GM12891 (cell line): Measurements from ENCODE around the gene STK39.
A peak's percentile ranks its signal among the peaks of the same experiment; 100 is the strongest.

ENCODE experiments used
- DNase-seq: peaks from one replicate; pipeline ENCODE4 v3.0.0; 2011; ENCODE audit warnings: low spot score; ENCODE audit not compliant: insufficient read length
- FAIRE-seq: peaks from 2 replicates; lab custom pipeline; 2011; peaks lifted over from hg19 to GRCh38; lab: Jason Lieb, UNC
- PAX5 ChIP-seq: IDR thresholded peaks from 2 replicates; pipeline ENCODE4 v1.6.1; 2011; ENCODE audit warnings: low read length, moderate library complexity, mild to moderate bottlenecking; ENCODE audit not compliant: insufficient read depth, severe bottlenecking
- POLR2A ChIP-seq: IDR thresholded peaks from 2 replicates; pipeline ENCODE4 v1.6.1; 2011; ENCODE audit warnings: low read depth, low read length, control low read depth
- POLR2AphosphoS5 ChIP-seq: IDR thresholded peaks from 2 replicates; pipeline ENCODE4 v1.6.1; 2011; ENCODE audit warnings: low read depth, low read length, control low read depth
- POU2F2 ChIP-seq: IDR thresholded peaks from 2 replicates; pipeline ENCODE4 v1.6.1; 2011; ENCODE audit warnings: low read depth, mild to moderate bottlenecking, control low read depth, low read length, moderate library complexity
- SPI1 ChIP-seq: IDR thresholded peaks from 2 replicates; pipeline ENCODE4 v1.6.1; 2011; ENCODE audit warnings: low read depth, low read length, control low read depth
- TAF1 ChIP-seq: IDR thresholded peaks from 2 replicates; pipeline ENCODE4 v1.6.1; 2011; ENCODE audit warnings: low read depth, low read length, control low read depth

Gene STK39

DNA sequence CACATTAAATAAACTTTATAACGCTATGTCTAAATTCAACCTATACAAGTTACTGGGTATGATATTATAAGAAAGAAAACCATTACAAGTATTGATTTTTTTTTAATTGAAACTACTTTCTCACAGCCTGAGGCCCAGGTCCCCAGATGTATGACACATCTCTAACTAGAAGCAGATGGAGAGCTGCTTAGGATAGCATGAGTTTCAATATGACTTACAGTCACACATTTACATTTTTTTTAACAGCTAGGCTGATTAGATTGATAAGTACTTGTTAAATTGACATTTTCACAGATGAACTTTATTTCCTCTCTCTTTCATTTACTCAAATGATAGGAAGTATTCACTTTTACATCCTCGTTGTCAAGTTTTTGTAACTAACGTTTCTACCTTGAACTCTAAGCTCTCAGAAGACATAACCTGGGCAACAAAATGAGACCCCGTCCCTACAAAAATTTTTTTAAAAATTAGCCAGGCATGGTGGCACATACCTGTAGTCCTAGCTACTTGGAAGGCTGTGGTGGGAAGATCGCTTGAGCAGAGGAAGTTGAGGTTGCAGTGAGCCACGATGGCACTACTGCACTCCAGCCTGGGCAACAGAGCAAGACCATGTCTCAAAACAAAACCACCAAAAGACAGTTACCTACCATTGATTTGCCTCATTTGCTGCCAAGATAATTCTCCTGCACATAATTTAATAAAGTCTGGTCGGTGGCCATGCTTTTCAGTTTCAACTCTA is 52.4 kb downstream of the STK39 start:
- TF ChIP-seq SPI1 (no peak), PAX5 (peak; percentile 74)
- FAIRE-seq = no peak
- peak; percentile 14 for DNase-seq

DNA sequence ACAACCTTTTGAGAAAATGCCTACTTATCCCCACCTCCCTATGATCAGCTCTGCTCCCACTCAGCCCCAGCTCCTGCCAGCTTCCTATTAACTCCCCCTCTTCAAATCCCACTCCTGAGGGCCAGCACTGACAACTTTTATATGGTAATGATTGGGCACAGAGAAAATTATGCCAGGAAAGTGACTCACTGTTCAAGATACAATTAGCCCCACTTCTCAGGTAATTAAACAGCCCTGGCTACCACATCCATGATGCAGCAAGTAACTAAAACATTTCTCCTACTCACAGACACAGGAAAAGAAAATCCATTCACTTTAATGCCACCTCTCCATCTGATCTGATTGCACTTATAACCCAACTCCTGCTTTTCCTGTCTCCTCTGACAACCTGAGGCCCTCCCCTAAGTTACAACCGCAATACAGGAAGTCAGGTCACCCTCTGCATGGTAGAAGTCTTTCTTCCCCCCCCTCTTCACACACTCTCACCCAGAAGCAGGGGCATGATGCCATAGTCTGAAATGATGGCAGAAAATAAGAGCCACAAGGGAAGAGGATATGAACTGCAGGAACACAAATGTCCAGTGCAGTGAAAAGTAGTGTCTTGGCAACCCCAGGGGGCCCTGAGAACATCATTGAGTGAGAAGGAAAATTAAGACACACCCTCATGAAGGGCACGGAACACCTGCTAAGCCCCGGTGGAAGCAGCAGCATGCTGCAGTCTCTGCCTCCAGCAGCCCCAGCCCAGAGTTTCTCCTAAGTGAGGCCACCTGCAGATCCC is 54.4 kb downstream of the STK39 start:
- FAIRE-seq = no peak
- no peak for DNase-seq
- TF ChIP-seq POU2F2 = no peak
- TF ChIP-seq POLR2AphosphoS5 = no peak
- no peak for TF ChIP-seq POLR2A
- TF ChIP-seq PAX5 = no peak
- TF ChIP-seq TAF1 = no peak
- TF ChIP-seq SPI1 = no peak

DNA sequence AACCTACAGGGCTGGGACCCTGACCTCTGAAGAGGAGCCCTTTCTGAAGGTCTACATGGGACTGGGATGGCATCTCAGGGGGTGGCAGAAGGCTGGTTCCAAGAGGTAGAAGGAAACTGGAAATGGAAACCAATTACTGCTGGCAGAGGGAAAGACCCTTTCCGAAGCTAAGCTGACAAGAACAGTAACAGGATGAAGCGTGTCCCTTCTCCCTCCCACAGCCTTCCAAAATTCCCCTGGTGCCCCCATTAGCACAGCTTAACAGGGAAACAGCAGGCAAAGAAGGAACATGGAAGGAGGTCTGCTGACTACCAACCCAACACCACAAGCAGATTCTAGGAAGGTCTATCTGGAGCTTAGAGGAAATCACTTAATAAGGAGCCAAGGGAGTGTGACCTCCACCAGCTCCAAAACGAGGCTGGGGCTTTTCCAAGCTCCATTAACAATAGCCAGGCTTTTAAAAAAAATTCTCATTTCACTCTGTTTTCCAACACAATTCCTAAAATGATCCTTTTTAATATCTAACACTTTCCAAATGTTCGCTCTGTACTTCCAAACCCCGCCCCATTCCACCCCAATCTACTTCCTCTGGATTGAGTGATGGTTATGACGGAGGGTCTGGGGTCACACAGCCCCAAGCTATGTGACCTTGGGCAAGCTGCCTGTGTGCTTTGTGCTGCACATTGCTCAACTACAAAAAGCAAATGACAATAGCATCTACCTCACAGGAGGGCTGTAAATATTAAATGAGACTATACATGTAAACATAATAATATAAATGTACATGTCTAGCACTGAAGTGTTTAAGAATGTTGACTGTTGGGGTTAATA is 55.2 kb downstream of the STK39 start:
- FAIRE-seq (no peak), DNase-seq (no peak)
- TF ChIP-seq TAF1 = no peak

- no peak for FAIRE-seq
- TF ChIP-seq PAX5 (no peak), POLR2AphosphoS5 (no peak), SPI1 (no peak), POLR2A (no peak), POU2F2 (no peak), TAF1 (no peak)
- no peak for DNase-seq
These were observed 56.6 kb downstream of the STK39 start for GRCh38 chr2:168190590-168191336.

GRCh38 chr2:168189835-168190569 is 57.4 kb downstream of the STK39 start:
- TF ChIP-seq SPI1 (no peak), TAF1 (no peak), PAX5 (no peak)
- no peak for DNase-seq

GRCh38 chr2:168188002-168188401 is 59.4 kb downstream of the STK39 start:
- DNase-seq (no peak), FAIRE-seq (no peak)
- no peak for TF ChIP-seq POLR2AphosphoS5
- no peak for TF ChIP-seq POU2F2
- TF ChIP-seq POLR2A = no peak
- TF ChIP-seq PAX5 = no peak
- TF ChIP-seq SPI1 = no peak

More at GRCh38 chr2:168189835-168190569, 57.4 kb downstream of the STK39 start:
- no peak for FAIRE-seq

GRCh38 chr2:168186452-168186851 is 60.9 kb downstream of the STK39 start:
- no peak for TF ChIP-seq SPI1
- TF ChIP-seq PAX5 = no peak
- TF ChIP-seq POU2F2 = no peak
- no peak for TF ChIP-seq TAF1
- no peak for TF ChIP-seq POLR2A
- TF ChIP-seq POLR2AphosphoS5 = no peak
- no peak for DNase-seq
- FAIRE-seq = no peak

DNA sequence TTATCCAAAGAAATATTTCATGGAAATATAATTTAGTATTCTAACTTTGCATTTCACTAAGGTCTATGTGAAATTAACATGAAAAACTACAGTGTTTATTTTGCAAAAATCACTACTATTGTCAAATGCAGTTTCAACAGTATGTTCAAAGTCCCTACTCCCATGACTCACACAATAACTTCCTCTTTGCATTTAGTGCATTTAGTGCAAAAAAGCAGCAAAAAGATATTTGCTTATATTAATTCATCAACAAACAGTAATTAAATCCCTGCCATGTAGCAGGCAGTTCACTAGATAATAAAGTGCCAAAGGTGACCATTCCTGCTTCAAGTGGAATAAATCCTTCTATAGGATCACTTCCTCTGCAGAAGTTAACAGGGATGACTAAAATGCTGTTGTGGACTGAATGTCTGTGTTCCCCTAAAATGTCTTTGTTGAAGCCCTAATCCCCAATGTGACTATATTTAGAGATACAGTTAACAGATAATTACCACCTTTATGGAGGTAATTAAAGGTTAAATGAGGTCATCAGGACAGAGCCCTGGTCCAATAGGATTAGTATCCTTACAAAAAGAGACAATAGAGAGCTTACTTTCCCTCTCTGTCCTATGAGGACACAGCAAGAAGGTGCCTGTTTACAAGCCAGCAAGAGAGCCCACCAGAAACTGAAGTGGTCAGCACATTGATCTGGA is 61.7 kb downstream of the STK39 start:
- no peak for TF ChIP-seq PAX5
- TF ChIP-seq POLR2A = no peak
- no peak for TF ChIP-seq TAF1
- TF ChIP-seq POLR2AphosphoS5 = no peak
- no peak for TF ChIP-seq SPI1
- TF ChIP-seq POU2F2 = no peak
- FAIRE-seq (no peak), DNase-seq (no peak)
